GM18951 (cell line): ENCODE results near the gene FGF22.

ENCODE experiments used
- POLR2A ChIP-seq: IDR thresholded peaks from 4 replicates; pipeline ENCODE4 v1.6.1; 2011; ENCODE audit warnings: mild to moderate bottlenecking; ENCODE audit not compliant: insufficient read length, insufficient read depth; ENCODE audit errors: extremely low read depth
- in situ Hi-C: fragments of 300-500 bp; cut with MboI; formaldehyde crosslinking; loops from one replicate; pipeline ENCODE4 v1.12.0; 2022; ENCODE audit warnings: low sequenced_read_pairs, mixed read lengths, inconsistent platforms; ENCODE audit not compliant: unreplicated experiment

FGF22 gene

DNA sequence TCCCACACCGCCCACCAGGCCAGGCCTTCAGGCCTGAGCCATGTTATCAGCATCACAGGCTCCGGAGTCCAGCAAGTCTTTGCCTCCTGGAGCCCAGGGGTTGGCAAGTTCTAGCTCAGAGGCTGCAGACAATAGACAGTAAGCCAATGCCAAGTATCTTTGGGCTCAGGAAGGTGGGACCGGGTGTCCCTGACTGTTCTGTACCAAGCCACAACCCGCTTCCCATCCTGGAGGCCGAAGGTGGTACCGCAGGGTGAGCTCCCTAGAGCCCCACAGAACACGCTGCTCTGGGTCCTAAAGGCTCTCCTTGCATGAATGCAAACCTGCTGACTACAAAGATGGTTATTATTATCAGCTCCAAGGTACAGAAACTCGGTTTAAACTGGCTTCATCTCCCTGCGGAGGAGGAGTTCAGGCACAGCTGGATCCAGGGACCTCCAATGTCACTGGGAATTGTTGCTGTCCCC, 31.0 kb downstream of the FGF22 start:
- in situ Hi-C loops: no loop called here
- no peak for TF ChIP-seq POLR2A

DNA sequence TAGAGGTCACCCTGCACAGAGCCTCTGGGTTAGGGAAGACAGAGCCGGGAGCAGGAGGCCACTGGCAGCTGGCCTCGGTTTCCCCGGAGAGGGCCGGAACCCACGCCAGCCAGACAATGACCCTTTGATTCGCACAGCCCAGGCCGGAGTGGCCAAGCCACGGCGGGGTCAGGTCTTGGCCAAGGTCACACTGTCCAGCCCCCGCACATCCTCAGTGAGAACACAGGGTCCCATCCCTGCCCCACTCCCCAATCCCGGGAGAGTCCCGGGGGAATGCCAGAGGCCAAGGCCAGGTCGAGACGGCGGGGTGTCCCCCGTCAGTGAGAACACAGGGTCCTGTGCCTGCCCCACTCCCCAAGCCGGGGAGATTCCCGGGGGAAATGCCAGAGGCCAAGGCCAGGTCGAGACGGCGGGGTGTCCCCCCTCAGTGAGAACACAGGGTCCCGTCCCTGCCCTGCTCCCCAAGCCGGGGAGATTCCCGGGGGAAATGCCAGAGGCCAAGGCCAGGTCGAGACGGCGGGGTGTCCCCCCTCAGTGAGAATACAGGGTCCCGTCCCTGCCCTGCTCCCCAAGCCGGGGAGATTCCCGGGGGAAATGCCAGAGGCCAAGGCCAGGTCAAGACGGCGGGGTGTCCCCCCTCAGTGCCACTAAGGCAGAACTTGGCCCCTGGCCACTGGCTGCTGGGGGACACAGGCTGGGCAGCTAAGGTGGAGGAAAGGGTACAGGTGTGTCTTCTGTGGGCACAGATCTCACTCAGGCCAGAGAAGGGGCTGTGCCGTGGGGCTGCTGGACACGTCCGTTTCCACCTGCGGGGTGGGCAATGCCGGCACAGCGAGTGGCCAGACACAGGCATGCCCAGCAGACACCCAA, 34.8 kb downstream of the FGF22 start:
- TF ChIP-seq POLR2A: no peak
- in situ Hi-C loops: no loop called here

DNA sequence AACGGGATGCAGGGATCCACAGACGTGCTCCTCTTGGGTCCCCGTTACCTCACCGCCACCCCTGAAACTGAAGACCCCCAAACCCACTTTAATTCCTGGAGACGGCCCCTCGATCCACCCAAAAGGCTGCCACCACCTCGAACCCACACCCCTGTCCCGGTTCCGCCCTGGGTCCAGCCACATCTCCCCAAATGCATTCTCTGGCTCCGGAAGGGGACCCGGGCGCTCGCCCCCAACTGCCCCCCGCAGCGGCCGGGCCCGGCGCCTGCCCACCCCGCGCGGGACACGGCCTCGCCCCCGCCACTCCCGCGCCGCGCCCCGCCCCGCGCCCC, 36.3 kb downstream of the FGF22 start:
- in situ Hi-C loops: no loop called here
- TF ChIP-seq POLR2A: no peak

DNA sequence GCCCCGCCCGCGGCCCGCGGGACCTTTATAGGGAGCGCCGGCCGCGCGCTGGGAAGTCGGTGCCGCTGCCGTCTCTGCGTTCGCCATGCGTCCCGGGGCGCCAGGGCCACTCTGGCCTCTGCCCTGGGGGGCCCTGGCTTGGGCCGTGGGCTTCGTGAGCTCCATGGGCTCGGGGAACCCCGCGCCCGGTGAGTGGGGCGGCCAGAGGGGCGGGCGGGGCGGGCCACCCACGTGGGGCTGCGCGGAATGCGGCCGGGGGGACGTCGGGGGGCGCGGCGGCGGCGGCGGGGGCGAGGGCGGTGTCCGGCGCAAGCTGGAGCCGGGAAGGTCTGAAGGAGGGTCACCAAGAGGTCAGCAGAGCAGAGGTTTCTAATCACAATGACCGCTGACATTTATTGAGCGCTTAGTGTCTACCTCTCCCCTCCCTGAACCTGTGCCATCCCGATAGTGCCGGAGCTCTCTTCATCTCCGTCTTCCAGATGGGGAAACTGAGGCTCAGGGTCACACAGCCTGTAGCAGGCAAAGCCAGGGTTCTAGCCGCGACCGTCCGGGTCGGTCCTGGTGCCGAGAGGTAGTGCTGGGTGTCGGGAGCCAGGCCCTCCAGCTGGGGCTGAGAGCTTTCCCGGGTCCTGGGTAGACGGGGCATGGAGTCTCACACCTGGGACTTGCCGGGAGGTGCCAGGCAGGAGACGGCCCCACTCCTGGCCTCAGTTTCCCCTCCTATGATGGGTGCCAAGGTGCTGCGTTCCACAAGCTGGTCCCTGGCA, 36.8 kb downstream of the FGF22 start, which contains the start of gene FSTL3:
FSTL3 (plus strand) TSS at position 54 of the 767 bp plus-strand sequence; CDS start at position 86, 32 bp downstream.
- no peak for TF ChIP-seq POLR2A
- in situ Hi-C loops: no loop called here

DNA sequence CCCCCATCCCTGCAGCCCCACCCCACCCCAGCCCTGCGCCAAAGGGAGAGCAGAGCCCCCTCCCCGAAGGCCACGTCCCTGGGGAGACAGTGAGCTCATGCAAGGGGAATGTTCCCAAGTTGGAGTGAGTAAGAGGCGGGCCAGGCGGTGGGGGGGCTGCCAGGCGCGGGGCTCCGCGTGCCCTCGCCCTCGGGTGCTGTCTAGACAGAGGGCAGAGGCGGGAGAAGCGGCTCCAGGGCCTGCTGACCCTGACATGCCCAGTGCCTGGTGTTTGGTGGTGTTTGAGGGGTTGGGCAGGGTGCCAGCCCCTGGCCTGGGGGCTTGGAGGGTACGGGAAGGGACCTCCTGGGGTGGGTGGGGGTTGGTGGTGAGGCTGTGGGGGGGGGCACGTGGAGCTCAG, 37.5 kb downstream of the FGF22 start:
- TF ChIP-seq POLR2A: no peak
- in situ Hi-C loops: no loop called here

DNA sequence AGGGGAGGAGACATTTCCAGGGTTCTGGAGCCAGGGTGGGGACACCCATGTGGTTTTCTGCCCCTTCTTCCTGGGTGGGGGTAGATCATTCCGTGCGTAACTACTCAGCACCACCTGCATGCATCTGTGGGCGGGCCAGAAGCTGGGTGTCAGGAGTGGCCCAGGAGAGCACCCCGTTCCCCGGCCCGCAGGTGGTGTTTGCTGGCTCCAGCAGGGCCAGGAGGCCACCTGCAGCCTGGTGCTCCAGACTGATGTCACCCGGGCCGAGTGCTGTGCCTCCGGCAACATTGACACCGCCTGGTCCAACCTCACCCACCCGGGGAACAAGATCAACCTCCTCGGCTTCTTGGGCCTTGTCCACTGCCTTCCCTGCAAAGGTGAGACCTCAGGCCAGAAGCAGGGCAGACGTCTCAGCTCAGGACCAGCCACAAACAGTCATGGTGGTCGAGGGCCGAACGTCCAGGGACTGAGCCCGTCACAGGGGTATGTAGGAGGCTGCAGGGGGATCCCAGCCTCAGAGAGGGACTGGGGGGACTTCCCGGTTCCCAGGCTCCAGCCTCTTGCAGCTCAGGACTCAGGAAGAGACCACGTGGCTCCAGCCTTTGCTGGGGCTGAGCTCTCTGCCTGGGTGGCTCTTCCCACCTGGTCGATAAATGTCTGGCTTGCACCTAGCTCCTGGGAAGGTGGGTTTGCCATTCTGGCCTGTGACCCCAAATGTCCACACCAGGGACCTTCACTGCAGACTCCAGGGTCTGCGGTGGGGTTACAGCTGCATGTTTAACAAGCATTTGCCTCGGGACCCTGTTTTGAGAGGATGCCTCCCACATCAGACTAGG, 38.1 kb downstream of the FGF22 start:
- no peak for TF ChIP-seq POLR2A
- in situ Hi-C loops: no loop called here

DNA sequence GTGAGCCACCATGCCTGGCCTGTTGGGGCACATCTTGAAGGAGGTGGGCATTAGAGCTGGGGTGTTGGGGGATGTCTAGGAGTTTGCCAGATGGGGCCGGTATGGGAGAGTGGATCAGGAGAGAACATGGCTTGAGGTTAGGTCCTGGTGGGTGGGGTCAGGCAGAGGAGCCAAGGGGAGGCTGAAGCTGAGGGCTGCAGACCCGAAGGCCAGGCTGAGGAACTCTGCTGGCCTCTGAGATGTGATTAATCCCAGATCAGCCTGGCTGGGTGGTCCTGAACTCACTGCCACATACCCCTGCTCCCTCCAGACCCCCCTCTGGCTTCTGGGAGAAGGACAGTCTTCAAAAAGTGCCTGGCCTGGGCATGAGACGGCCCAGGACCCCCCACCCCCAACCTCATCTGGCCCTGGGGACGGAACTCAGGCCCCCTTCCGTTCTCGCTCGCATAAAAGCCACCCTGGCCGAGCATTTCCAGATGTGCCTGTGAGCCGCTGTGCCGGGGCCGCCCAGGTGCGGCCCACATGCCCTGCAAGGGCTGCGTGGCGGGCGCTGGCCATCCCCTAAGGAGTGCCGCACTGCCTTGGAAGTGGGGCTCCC, 39.2 kb downstream of the FGF22 start:
- TF ChIP-seq POLR2A: no peak
- in situ Hi-C loops: no loop called here

DNA sequence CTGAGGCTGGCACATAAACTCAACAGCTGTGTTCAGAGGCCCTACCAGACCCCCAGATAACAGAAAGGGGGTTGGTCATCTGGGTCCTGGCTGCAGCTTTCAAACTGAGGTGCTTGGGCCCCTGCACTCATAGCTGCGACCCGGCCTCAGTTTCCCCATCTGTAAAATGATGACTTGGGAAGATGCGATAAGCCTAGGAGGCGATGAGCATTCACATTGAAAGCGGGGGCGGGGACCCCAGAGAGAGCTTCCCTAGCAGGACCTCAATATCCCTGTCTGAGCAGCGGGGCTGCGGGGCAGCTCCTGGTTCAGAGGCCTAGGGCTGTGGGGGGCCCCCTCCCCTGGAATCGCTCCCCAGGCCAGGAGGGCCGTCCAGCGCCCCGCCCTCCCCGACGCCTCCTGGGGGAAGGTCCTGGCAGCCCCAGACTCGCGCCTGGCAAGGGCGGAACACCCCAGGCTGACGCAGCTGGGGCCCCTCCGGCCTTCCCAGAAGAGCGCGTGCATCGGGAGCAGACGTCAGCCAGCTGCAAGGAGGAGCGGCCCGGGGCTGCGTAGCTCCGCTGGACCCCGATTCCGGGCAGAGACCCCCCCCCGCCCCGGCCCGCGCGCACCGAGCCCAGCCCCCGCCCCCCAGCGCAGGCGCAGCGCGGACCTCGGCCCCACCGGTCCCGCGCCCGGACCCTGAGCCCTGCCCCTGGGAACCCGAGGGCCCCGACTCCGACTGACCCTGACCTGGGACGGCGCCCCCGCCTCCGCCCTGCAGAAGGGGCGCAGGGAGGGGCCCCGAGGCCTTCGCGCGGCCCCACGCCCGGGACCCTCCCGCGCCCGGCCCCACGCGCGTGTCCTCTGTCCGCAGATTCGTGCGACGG, 40.0 kb downstream of the FGF22 start:
- TF ChIP-seq POLR2A: no peak
- in situ Hi-C loops: no loop called here

DNA sequence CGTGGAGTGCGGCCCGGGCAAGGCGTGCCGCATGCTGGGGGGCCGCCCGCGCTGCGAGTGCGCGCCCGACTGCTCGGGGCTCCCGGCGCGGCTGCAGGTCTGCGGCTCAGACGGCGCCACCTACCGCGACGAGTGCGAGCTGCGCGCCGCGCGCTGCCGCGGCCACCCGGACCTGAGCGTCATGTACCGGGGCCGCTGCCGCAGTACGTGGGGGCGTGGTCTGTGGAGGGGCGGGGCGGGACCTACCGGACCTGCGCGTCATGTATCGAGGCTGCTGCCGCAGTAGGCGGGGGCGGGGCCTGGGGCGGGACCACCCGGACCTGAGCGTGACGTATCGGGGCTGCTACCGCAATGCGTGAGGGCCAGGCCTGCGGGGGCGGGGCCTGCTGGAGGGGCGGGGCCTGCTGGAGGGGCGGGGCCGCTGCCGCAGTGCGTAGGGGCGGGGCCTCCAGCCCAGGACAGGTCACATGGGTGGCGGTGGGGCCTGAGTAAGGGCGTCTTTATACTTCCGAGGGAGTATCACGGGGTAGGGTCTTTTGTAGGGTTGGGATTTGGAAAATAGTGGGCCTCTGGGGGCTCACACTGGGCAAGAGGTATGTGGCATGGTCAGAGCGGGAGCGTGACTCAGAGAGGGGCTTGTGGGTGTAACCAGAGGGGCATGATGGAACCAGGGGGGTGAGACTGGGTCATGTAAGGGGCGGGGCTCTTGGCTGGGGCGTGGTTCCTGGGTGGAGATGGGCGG, 40.8 kb downstream of the FGF22 start:
- in situ Hi-C loops: no loop called here

DNA sequence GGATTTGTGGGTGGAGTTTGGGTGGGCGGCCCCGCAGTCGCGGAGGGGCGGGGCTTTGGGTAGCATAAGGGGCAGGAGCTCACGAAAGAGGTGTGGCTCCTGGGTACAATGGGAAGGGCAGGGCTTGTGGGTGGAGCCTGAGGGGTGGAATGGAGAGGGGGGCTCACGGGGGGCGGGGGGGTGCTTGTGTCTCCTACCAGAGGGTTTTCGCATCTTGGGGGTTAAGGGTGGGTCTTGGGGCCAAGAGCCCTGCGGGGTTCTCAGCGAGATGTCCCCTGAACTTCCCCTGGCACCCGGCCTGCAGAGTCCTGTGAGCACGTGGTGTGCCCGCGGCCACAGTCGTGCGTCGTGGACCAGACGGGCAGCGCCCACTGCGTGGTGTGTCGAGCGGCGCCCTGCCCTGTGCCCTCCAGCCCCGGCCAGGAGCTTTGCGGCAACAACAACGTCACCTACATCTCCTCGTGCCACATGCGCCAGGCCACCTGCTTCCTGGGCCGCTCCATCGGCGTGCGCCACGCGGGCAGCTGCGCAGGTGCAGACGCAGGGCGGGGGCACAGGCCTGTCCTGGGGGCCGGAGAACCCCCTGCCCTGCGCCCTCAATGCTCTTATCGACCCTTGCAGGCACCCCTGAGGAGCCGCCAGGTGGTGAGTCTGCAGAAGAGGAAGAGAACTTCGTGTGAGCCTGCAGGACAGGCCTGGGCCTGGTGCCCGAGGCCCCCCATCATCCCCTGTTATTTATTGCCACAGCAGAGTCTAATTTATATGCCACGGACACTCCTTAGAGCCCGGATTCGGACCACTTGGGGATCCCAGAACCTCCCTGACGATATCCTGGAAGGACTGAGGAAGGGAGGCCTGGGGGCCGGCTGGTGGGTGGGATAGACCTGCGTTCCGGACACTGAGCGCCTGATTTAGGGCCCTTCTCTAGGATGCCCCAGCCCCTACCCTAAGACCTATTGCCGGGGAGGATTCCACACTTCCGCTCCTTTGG, 41.6 kb downstream of the FGF22 start:
- in situ Hi-C loops: no loop called here
- no peak for TF ChIP-seq POLR2A

More for the DNA sequence above, 40.8 kb downstream of the FGF22 start:
- peak; percentile 73 for TF ChIP-seq POLR2A
